A204.1 (cell line): Measurements from ENCODE around the gene BLTP2.
"Not testable (repeated sequence)": the region's sequence is repeated elsewhere in the genome, so short reads cannot be mapped to it uniquely, and the experiment has no call there.

Experiments
- FAIRE-seq: peaks from 2 replicates; lab custom pipeline; 2012; peaks lifted over from hg19 to GRCh38; lab: Jason Lieb, UNC

Gene BLTP2

DNA sequence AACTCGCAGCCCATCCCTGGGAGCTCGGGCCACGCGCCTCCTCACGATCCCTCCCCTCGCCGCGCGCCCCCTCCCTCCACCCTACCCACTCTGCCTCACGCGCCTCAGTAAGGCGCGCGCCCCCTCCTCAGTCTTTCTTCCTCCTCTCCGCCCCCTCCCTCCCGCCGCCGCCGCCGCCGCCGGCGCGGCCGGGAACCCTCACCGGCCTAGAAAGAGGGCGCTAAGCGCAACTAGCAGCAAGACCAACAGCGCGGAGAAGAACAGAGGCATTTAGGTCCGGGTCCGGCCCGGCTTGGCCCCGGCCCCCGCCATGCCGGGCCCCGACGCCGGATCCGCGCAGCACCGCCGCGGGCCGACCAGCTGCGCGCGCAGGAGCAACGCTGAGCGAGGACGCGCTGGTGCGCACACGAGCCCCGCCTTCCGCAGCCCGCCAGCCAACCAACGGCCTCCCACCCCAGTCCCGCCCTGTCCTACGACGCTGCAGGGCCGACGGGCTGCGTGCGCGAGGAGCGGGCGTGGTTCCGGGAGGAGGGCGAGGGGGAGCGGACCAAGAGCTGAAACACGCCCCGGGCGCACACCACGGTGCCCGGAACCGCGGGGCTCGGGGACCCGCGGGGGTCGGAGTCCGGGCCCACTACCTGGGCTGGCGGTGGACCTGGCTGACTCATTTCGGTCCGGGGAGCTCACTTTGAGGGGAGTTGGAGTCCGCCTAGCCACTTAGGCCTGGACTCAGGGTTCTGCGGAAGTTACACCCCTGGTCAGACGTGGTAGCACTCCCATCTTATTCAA is at the start of gene BLTP2:
BLTP2 (minus strand) TSS at position 372 of the 789 bp plus-strand sequence; CDS start at position 270, 102 bp downstream.
- no peak for FAIRE-seq

- no peak for FAIRE-seq
These were observed 48.9 kb upstream of the BLTP2 start for GRCh38 chr17:28693869-28694268.

DNA sequence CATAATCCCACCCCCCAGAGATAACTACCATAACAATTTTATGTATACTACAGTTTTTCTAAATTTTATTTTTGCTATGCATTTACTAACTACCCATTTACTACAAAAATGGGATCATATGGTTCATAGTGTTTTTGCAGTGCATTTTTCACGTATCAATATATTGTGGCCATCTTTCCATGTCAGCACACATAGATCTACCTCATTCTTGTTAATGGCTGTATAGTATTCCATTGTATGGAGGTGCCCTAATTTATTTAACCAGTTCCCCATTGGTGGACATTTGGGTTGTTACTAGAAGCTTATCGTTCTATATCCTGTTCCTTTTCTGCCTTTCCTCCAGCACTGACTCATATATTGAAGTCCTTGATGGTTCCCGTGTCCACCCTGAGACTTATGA is 44.1 kb upstream of the BLTP2 start:
- no peak for FAIRE-seq

- FAIRE-seq: no peak
These were observed 43.5 kb upstream of the BLTP2 start for GRCh38 chr17:28688481-28688880.

- FAIRE-seq: no peak
These were observed 41.3 kb upstream of the BLTP2 start for GRCh38 chr17:28686296-28686695.

GRCh38 chr17:28685366-28685765 is 40.4 kb upstream of the BLTP2 start:
- FAIRE-seq: no peak

- FAIRE-seq: no peak
These were observed 40.0 kb upstream of the BLTP2 start for GRCh38 chr17:28684963-28685362.

GRCh38 chr17:28682655-28683054 is 37.7 kb upstream of the BLTP2 start:
- FAIRE-seq: no peak

DNA sequence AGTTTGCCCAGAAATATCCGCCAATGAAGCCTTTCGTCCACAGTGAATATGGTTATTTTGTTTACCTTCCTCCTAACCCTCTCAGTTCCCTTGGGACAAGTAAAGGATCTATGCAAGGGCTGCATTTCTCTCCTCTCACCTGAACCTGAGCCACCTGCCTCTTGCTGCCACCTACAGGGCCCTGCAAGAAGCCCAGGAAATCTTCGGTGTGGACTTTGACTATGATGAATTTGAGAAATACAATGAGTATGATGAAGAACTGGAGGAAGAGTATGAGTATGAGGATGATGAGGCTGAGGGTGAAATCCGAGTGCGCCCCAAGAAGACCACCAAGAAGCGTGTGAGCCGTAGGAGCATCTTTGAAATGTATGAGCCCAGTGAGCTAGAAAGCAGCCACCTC is 31.0 kb upstream of the BLTP2 start:
- FAIRE-seq: no peak

DNA sequence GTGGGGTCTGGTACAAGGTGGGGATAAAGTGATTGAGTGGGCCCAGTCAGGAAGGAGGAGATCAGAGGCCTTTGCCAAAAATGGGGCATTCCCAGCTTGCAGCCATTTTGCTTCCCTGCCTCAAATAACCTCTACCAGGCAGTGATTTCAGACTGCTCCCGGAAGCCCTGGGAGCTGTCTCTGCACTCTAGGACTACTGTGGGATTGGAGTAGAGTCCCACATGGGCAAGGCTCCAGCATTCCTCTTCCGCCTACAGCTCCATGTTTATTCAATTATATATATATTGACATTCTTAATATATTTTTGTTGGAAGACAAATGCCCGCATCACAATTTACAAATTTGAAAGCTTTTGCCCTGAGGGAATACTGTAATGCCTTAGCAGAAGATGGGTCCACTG is 30.5 kb upstream of the BLTP2 start:
- no peak for FAIRE-seq

DNA sequence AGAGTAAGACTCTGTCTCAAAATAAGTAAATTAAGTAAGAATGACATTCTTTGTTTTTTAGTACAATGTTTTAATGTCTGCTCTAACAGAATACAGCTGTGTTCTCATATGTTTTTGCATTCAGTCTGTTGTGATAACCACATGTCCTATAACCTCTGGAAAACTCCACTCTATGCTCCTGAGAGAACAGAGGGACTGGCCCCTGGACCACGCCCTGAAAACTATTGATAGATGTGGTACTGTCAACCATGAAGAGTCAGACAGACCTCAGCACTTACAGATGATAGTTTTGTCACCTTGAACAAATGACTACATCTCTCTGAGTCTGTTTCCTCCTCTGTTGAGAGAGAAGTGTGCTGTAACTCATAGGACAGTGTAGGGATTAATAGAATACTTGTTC is 25.0 kb upstream of the BLTP2 start:
- no peak for FAIRE-seq

DNA sequence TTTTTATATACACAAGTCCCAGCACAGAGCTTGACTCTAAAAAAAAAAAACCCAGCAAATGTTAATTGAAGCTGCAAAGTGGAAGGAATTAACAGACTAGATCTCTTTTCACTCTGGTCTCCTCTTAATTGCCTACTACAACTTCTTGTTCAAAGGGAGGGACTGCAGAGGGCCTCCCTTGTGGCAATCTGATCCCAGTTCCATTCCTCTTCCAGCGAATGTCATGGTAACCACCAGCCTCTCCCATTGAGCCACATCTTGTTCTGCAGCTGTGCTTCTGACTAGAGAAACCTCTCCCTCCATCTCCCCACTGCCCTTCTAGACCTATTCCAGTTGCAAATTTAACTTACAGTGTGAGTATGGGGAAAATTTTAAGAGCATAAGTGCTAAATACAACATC is 22.9 kb upstream of the BLTP2 start:
- FAIRE-seq: no peak

DNA sequence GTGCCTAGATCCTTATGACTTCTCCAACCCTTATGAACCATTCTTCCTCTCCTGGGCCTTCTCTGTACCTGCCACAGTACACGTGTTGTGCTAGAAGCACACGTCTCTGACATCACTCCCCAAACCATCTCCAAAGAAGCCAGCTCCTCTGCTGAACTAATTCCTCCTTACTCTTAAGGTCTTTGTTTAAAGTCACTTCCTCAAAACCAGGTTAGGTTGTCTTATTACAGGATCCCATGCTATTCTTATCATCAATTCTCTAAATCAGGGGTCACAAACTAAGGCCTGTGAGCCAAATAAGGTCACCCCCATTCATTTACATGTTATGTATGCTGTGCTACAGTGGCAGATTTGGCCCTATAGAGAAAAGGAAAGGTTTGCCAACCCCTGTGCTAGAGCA is 21.0 kb upstream of the BLTP2 start:
- FAIRE-seq: no peak

- FAIRE-seq: no peak
These were observed 18.8 kb upstream of the BLTP2 start for GRCh38 chr17:28663723-28664122.

DNA sequence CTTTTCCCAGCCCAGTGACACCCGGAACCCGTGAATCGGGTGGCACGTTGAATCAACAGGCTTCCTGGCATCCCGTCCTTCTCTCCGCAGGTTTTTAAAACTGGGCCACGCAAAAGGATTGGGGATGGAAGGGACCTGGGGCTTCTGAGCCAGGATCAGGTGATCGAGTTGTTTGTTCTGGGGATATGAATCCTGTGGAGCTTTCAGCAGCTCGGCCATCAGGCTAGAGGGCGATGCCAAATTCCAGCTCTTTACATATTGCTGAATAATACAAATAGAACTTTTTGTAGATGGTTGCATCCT is 17.5 kb upstream of the BLTP2 start:
- no peak for FAIRE-seq

- no peak for FAIRE-seq
These were observed 16.9 kb upstream of the BLTP2 start, which contains the start of the genes SDF2 and SUPT6H for GRCh38 chr17:28661635-28662526. Gene SDF2, minus strand, starts transcription at chr17:28661906. Its CDS starts 30 bp downstream, at chr17:28661876. Gene SUPT6H, plus strand, starts transcription at chr17:28662205. Its CDS starts 11,197 bp downstream, at chr17:28673402.

- not testable (repeated sequence) for FAIRE-seq
These were observed 14.5 kb upstream of the BLTP2 start for GRCh38 chr17:28659497-28659881.

DNA sequence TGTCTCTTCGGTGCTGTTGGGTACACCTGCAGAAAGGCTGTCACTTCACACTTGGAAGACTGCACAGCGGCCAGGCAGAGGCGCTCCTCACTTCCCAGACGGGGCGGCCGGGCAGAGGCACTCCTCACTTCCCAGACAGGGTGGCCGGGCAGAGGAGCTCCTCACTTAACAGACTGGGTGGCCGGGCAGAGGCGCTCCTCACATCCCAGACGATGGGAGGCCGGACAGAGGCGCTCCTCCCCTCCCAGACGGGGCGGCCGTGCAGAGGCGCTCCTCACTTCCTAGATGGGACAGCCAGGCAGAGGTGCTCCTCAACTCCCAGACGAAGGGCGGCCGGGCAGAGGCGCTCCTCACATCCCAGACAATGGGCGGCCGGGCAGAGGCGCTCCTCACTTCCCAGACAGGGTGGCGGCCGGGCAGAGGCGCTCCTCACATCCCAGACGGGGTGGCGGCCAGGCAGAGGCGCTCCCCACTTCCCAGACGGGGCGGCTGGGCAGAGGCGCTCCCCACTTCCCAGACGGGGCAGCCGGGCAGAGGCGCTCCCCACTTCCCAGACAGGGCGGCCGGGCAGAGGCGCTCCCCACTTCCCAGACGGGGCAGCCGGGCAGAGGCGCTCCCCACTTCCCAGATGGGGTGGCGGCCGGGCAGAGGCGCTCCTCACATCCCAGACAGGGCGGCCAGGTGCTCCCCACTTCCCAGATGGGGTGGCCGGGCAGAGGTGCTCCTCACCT is 14.0 kb upstream of the BLTP2 start:
- FAIRE-seq: not testable (repeated sequence)

- not testable (repeated sequence) for FAIRE-seq
These were observed 13.4 kb upstream of the BLTP2 start for GRCh38 chr17:28658342-28658741.

DNA sequence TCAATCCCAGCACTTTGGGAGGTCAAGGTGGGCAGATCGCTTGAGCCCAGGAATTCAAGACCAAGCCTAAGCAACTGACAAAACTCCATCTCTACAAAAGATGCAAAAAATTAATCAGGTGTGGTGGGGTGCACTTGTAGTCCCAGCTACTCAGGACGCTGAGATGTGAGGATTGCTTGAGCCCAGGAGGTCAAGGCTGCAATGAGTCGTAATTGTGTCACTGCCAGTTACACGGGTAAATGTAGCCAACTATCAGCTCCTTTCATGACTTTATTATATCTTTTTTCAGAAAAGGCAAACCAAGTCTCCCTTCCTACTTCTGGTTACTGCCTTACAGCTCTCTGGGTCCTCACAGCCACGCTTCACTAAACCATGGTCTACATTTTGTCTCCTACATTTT is 12.8 kb upstream of the BLTP2 start:
- FAIRE-seq: no peak

DNA sequence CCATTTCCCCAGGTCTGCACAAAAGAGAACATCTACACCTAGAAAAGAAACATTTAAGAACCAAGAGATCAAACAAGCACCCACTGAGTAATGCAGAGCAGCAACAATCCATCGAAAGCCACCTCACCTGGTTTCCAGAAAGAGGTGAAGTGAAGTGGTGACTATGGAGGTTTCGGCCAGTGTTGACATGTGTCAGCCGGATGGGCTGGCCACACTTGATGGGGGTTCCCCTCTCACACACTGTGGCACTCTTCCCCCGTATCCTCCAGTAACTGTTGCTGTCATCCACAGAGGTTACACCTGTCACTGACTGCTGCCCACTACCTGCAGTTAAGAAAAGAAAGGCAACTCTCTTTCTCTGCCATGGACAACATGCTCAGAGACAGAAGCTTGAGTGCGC is 10.2 kb upstream of the BLTP2 start:
- no peak for FAIRE-seq

- no peak for FAIRE-seq
These were observed 3.7 kb upstream of the BLTP2 start for GRCh38 chr17:28648698-28649097.
